ENCODE results near the gene MYBPC1.

MYBPC1 gene

GRCh38 chr12:101619026-101619786 is 24.4 kb downstream of the MYBPC1 start:
- CTCF ChIA-PET: no interaction called here
- Mint-ChIP-seq H3K4me1 (peaks cover 11% of the 10 kb centered on the region), H3K27ac (no peak overlapping the region)

DNA sequence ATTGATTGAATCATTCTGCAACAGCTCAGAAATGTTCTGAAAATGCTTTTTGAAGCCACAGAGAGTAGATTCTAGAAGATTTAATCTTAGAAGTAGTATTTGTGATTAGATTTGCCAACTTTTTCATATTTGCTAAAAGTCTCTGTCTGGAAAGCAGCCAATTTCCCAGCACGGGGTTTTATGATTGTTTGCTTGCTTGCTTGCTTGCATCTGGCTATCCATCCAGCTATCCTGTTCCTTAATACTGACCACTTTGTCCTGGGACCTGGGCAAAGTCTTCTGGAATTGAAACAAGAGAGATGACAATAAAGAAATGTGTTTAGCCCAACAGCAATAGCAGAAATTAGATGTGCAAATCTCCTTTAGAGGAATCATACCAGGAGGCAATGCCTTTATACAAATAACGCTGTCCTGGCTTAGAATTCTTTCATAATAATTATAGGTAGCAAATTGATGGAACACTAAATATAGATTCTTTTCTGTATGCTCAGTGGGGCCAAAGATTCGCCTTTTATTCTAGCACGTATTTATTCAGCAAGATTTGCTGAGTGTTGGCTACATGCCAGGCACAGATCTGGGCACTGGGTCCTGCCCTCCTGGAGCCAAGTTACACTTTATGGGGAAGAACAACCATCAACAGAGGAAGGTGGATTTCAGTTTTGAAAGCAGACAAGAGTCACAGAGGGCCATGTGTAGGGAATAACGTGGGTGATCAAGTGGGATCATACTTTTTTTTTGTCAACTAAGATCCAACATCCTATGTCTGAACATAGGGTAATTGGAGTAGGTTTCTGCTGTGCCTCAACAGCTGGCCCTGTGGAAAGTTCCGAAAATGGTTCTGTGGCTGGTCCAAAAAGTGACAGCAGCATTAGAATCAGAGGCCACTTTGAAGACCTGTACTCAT is 25.3 kb downstream of the MYBPC1 start:
- peaks cover 11% of the 10 kb centered on the region for H3K4me1 Mint-ChIP-seq
- CTCF ChIA-PET: no interaction called here
- DNase-seq: no peak
- no peaks in the 10 kb centered on the region for H3K36me3 Mint-ChIP-seq
- no peak overlapping the region for H3K27ac Mint-ChIP-seq
- H3K27me3 Mint-ChIP-seq: no peaks in the 10 kb centered on the region
- no peaks in the 10 kb centered on the region for H3K9me3 Mint-ChIP-seq
- no peak overlapping the region for H3K4me3 Mint-ChIP-seq

More at GRCh38 chr12:101619026-101619786, 24.4 kb downstream of the MYBPC1 start:
- DNase-seq: no peak
- Mint-ChIP-seq H3K36me3 (no peaks in the 10 kb centered on the region), H3K27me3 (no peaks in the 10 kb centered on the region), H3K9me3 (no peaks in the 10 kb centered on the region), H3K4me3 (no peak overlapping the region)

GRCh38 chr12:101620762-101621133 is 26.0 kb downstream of the MYBPC1 start:
- H3K27ac Mint-ChIP-seq: no peak overlapping the region
- CTCF ChIA-PET: no interaction called here
- no peaks in the 10 kb centered on the region for H3K36me3 Mint-ChIP-seq
- H3K27me3 Mint-ChIP-seq: no peaks in the 10 kb centered on the region
- peaks cover 9% of the 10 kb centered on the region for H3K4me1 Mint-ChIP-seq
- no peak overlapping the region for H3K4me3 Mint-ChIP-seq
- no peak for DNase-seq
- no peaks in the 10 kb centered on the region for H3K9me3 Mint-ChIP-seq

GRCh38 chr12:101628676-101629075 is 33.9 kb downstream of the MYBPC1 start:
- Mint-ChIP-seq H3K4me3 (no peak overlapping the region), H3K9me3 (no peaks in the 10 kb centered on the region), H3K27me3 (peaks cover 4% of the 10 kb centered on the region), H3K27ac (no peak overlapping the region), H3K36me3 (no peaks in the 10 kb centered on the region), H3K4me1 (no peaks in the 10 kb centered on the region)
- no peak for DNase-seq
- CTCF ChIA-PET: no interaction called here

DNA sequence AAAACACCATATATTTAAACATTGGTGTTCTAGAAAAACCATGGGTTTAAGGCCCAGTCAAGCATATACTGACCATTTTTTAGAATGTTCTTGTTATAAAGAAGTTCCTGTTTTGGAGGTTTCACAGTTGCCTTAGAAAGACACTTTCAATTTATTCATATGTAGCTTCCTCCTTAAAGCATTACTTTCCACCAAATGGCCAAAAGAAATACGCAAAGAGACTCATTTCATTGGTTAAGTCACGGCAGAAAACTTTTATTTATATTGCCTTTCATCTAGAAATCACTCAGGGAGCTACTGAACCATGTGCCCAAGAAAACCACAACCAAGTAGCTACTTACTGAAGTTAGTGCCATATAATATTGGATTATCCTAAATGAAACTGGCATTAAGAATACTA is 40.0 kb downstream of the MYBPC1 start:
- no peaks in the 10 kb centered on the region for H3K36me3 Mint-ChIP-seq
- no peaks in the 10 kb centered on the region for H3K9me3 Mint-ChIP-seq
- no peak for DNase-seq
- no peak overlapping the region for H3K4me3 Mint-ChIP-seq
- H3K27ac Mint-ChIP-seq: no peak overlapping the region
- peaks cover 4% of the 10 kb centered on the region for H3K4me1 Mint-ChIP-seq
- no peaks in the 10 kb centered on the region for H3K27me3 Mint-ChIP-seq
- CTCF ChIA-PET: no interaction called here

GRCh38 chr12:101637936-101638335 is 43.2 kb downstream of the MYBPC1 start:
- Mint-ChIP-seq H3K4me3 (no peak overlapping the region), H3K27ac (no peak overlapping the region), H3K4me1 (peaks cover 8% of the 10 kb centered on the region), H3K27me3 (peaks cover 15% of the 10 kb centered on the region), H3K36me3 (no peaks in the 10 kb centered on the region), H3K9me3 (no peaks in the 10 kb centered on the region)
- DNase-seq: no peak
- CTCF ChIA-PET: no interaction called here

DNA sequence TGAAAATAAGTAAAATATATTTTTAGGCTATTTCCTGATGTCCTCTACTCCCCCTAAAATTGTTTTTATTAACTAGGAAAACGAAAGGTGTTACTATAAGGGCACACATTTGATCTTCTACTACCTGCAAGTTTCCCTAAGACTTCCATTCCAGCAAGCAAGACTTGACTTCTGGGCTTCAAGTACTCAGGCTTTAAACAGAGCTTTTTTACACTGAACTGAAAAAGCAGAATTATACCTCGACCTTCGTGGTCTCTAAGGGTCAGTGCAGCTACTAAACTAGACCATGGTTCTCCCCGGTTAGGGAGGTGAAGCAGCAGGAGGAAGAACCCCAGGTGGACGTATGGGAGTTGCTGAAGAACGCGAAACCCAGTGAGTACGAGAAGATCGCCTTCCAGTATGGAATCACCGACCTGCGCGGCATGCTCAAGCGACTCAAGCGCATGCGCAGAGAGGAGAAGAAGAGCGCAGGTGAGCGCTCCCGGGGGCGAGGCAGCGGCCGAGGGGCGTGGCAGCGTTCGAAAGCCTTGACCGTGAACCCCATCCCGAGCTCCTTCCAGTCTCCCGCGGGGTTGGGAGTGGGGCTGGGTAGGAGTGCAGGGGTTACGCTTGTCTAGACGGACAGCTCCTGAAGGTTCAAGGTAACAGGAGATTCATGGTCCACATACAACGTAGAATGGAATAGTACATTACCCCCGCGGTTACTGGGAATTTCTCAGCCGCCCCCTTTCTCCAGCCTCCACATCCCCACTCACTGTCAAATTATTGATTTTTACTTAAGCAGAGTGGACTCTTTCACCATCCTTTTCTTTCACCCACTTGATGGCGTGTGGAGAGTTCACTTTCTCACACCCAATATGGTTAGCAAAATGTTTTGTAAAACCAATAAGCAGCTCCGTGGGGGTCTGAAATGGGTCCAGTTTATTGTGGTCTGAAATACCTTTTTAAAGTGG is 47.6 kb downstream of the MYBPC1 start:
- DNase-seq: no peak
- H3K27ac Mint-ChIP-seq: no peak overlapping the region
- H3K9me3 Mint-ChIP-seq: no peaks in the 10 kb centered on the region
- CTCF ChIA-PET: interaction anchor here (0.6 kb wide), 1 partner anchor 1414 kb away, joined by 3 read pairs; no protein-coding TSS in a partner anchor
- peak overlapping the region; percentile 13 for H3K4me3 Mint-ChIP-seq
- peaks cover 4% of the 10 kb centered on the region for H3K4me1 Mint-ChIP-seq
- H3K36me3 Mint-ChIP-seq: no peaks in the 10 kb centered on the region
- peaks cover 20% of the 10 kb centered on the region for H3K27me3 Mint-ChIP-seq

- CTCF ChIA-PET: no interaction called here
- Mint-ChIP-seq H3K27ac (no peak overlapping the region), H3K27me3 (peaks cover 7% of the 10 kb centered on the region), H3K36me3 (no peaks in the 10 kb centered on the region), H3K4me1 (no peaks in the 10 kb centered on the region), H3K4me3 (no peak overlapping the region), H3K9me3 (no peaks in the 10 kb centered on the region)
- no peak for DNase-seq
These were observed 52.9 kb downstream of the MYBPC1 start for GRCh38 chr12:101647711-101648110.

- Mint-ChIP-seq H3K27me3 (peaks cover 5% of the 10 kb centered on the region), H3K9me3 (no peaks in the 10 kb centered on the region)
- CTCF ChIA-PET: no interaction called here
These were observed 53.4 kb downstream of the MYBPC1 start for GRCh38 chr12:101648195-101648594.

GRCh38 chr12:101650346-101651117 is 55.8 kb downstream of the MYBPC1 start:
- no peak for DNase-seq
- Mint-ChIP-seq H3K4me3 (no peak overlapping the region), H3K9me3 (no peaks in the 10 kb centered on the region), H3K27ac (no peak overlapping the region), H3K4me1 (no peaks in the 10 kb centered on the region), H3K27me3 (no peaks in the 10 kb centered on the region), H3K36me3 (no peaks in the 10 kb centered on the region)
- CTCF ChIA-PET: no interaction called here

More at GRCh38 chr12:101648195-101648594, 53.4 kb downstream of the MYBPC1 start:
- no peak for DNase-seq
- H3K27ac Mint-ChIP-seq: no peak overlapping the region
- H3K4me3 Mint-ChIP-seq: no peak overlapping the region
- H3K36me3 Mint-ChIP-seq: no peaks in the 10 kb centered on the region
- no peaks in the 10 kb centered on the region for H3K4me1 Mint-ChIP-seq

GRCh38 chr12:101653030-101653429 is 58.3 kb downstream of the MYBPC1 start:
- Mint-ChIP-seq H3K36me3 (no peaks in the 10 kb centered on the region), H3K27me3 (no peaks in the 10 kb centered on the region), H3K4me1 (no peaks in the 10 kb centered on the region), H3K9me3 (no peaks in the 10 kb centered on the region), H3K27ac (no peak overlapping the region), H3K4me3 (no peak overlapping the region)
- CTCF ChIA-PET: no interaction called here
- no peak for DNase-seq

GRCh38 chr12:101653503-101653902 is 58.7 kb downstream of the MYBPC1 start:
- CTCF ChIA-PET: no interaction called here
- H3K9me3 Mint-ChIP-seq: no peaks in the 10 kb centered on the region

DNA sequence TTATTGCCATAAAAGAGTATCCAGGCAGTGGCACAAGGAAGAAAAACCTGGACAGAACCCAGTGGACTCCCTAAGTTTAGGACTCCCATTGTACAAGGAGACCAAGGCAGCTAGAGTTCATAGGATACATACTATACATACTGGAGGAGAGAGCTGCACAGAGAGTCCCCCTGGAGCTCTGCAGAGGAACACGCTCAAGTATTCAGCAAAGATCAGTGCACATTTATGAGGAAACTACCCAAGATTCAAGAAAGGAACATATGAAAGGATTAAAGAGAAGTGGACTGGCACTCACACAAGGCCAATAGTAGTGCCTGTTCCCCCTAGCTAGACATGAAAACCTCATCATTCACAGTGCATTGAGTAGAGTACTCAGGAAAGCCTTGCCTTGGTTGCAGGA is 59.7 kb downstream of the MYBPC1 start:
- CTCF ChIA-PET: interaction anchor here (1.0 kb wide), 1 partner anchor 16 kb away, joined by 3 read pairs; no protein-coding TSS in a partner anchor
- H3K36me3 Mint-ChIP-seq: no peaks in the 10 kb centered on the region
- no peak for DNase-seq
- no peak overlapping the region for H3K27ac Mint-ChIP-seq
- H3K4me3 Mint-ChIP-seq: no peak overlapping the region
- H3K4me1 Mint-ChIP-seq: no peaks in the 10 kb centered on the region
- H3K9me3 Mint-ChIP-seq: no peaks in the 10 kb centered on the region
- H3K27me3 Mint-ChIP-seq: no peaks in the 10 kb centered on the region

More at GRCh38 chr12:101653503-101653902, 58.7 kb downstream of the MYBPC1 start:
- H3K4me1 Mint-ChIP-seq: no peaks in the 10 kb centered on the region
- no peak for DNase-seq
- no peaks in the 10 kb centered on the region for H3K36me3 Mint-ChIP-seq
- H3K4me3 Mint-ChIP-seq: no peak overlapping the region
- no peaks in the 10 kb centered on the region for H3K27me3 Mint-ChIP-seq
- H3K27ac Mint-ChIP-seq: no peak overlapping the region

Data from activated naive CD4-positive, alpha-beta T cell treated with anti-CD3 and anti-CD28 coated beads, Interleukin-2, amount 10 ng/mL, durations not matched to agents 7 days and 5 days (primary cell).